HEK293 (cell line): ENCODE measurements around the gene DAND5.

ENCODE experiments used
- AEBP2 ChIP-seq: fragments of 450-650 bp; formaldehyde crosslinking; IDR thresholded peaks from 2 replicates; pipeline ENCODE4 v1.5.1; 2016; ENCODE audit warnings: missing biosample characterization, missing genetic modification characterization, borderline replicate concordance
- HOXC10 ChIP-seq: sonication (generic); formaldehyde crosslinking; IDR thresholded peaks from 2 replicates; pipeline ENCODE4 v1.8.1; 2023; ENCODE audit warnings: mild to moderate bottlenecking, missing genetic modification reagents
- HOXD13 ChIP-seq: sonication (generic); formaldehyde crosslinking; IDR thresholded peaks from 2 replicates; pipeline ENCODE4 v1.8.0; 2022; ENCODE audit warnings: missing genetic modification reagents, borderline replicate concordance
- KLF1 ChIP-seq: fragments of 450-650 bp; formaldehyde crosslinking; IDR thresholded peaks from 2 replicates; pipeline ENCODE4 v1.5.1; 2016; ENCODE audit warnings: missing biosample characterization, missing genetic modification characterization
- KLF16 ChIP-seq: fragments of 450-650 bp; formaldehyde crosslinking; IDR thresholded peaks from 2 replicates; pipeline ENCODE4 v1.5.1; 2017; ENCODE audit warnings: missing biosample characterization, missing genetic modification characterization
- MEIS1 ChIP-seq: sonication (generic); formaldehyde crosslinking; IDR thresholded peaks from 2 replicates; pipeline ENCODE4 v1.8.1; 2022; ENCODE audit warnings: missing genetic modification reagents, mild to moderate bottlenecking, borderline replicate concordance
- OSR2 ChIP-seq: fragments of 450-650 bp; formaldehyde crosslinking; IDR thresholded peaks from 2 replicates; pipeline ENCODE4 v1.5.1; 2016; ENCODE audit warnings: missing biosample characterization, missing genetic modification characterization
- PRDM2 ChIP-seq: fragments of 450-650 bp; formaldehyde crosslinking; IDR thresholded peaks from 2 replicates; pipeline ENCODE4 v1.5.1; 2016; ENCODE audit warnings: missing biosample characterization, missing genetic modification characterization, borderline replicate concordance
- REPIN1 ChIP-seq: fragments of 450-650 bp; formaldehyde crosslinking; IDR thresholded peaks from 2 replicates; pipeline ENCODE4 v1.5.1; 2017; ENCODE audit warnings: missing biosample characterization, missing genetic modification characterization, low read depth
- SCRT2 ChIP-seq: fragments of 450-650 bp; formaldehyde crosslinking; IDR thresholded peaks from 2 replicates; pipeline ENCODE4 v1.5.1; 2016; ENCODE audit warnings: missing biosample characterization, missing genetic modification characterization
- ZFP3 ChIP-seq: fragments of 450-650 bp; formaldehyde crosslinking; IDR thresholded peaks from 2 replicates; pipeline ENCODE4 v1.5.1; 2016; ENCODE audit warnings: low read depth, missing biosample characterization, missing genetic modification characterization
- ZFP41 ChIP-seq: fragments of 450-650 bp; formaldehyde crosslinking; IDR thresholded peaks from 2 replicates; pipeline ENCODE4 v1.5.1; 2016; ENCODE audit warnings: missing biosample characterization, missing genetic modification characterization, borderline replicate concordance
- ZNF114 ChIP-seq: fragments of 450-650 bp; formaldehyde crosslinking; IDR thresholded peaks from 2 replicates; pipeline ENCODE4 v1.5.0; 2017; ENCODE audit warnings: missing biosample characterization, missing genetic modification characterization
- ZNF169 ChIP-seq: fragments of 450-650 bp; formaldehyde crosslinking; IDR thresholded peaks from 2 replicates; pipeline ENCODE4 v1.5.1; 2016; ENCODE audit warnings: missing biosample characterization, missing genetic modification characterization
- ZNF202 ChIP-seq: fragments of 450-650 bp; formaldehyde crosslinking; IDR thresholded peaks from 2 replicates; pipeline ENCODE4 v1.5.1; 2016; ENCODE audit warnings: missing biosample characterization, missing genetic modification characterization, borderline replicate concordance
- ZNF214 ChIP-seq: fragments of 450-650 bp; formaldehyde crosslinking; IDR thresholded peaks from 2 replicates; pipeline ENCODE4 v1.5.1; 2017; ENCODE audit warnings: missing biosample characterization, mild to moderate bottlenecking, missing genetic modification characterization, borderline replicate concordance
- ZNF223 ChIP-seq: fragments of 450-650 bp; formaldehyde crosslinking; IDR thresholded peaks from 2 replicates; pipeline ENCODE4 v1.5.1; 2016; ENCODE audit warnings: missing biosample characterization, missing genetic modification characterization
- ZNF354C ChIP-seq: fragments of 450-650 bp; formaldehyde crosslinking; IDR thresholded peaks from 2 replicates; pipeline ENCODE4 v1.5.1; 2016; ENCODE audit warnings: missing biosample characterization, missing genetic modification characterization, low read depth, borderline replicate concordance
- ZNF423 ChIP-seq: fragments of 450-650 bp; formaldehyde crosslinking; IDR thresholded peaks from 2 replicates; pipeline ENCODE4 v1.5.1; 2016; ENCODE audit warnings: missing biosample characterization, missing genetic modification characterization
- ZNF426 ChIP-seq: fragments of 450-650 bp; formaldehyde crosslinking; IDR thresholded peaks from 2 replicates; pipeline ENCODE4 v1.5.1; 2017; ENCODE audit warnings: missing biosample characterization, missing genetic modification characterization, mild to moderate bottlenecking, inconsistent platforms, moderate library complexity
- ZNF521 ChIP-seq: fragments of 450-650 bp; formaldehyde crosslinking; IDR thresholded peaks from 2 replicates; pipeline ENCODE4 v1.5.1; 2017; ENCODE audit warnings: missing biosample characterization, mild to moderate bottlenecking, missing genetic modification characterization
- ZNF530 ChIP-seq: fragments of 450-650 bp; formaldehyde crosslinking; IDR thresholded peaks from 2 replicates; pipeline ENCODE4 v1.5.1; 2016; ENCODE audit warnings: low read depth, missing biosample characterization, missing genetic modification characterization
- ZNF548 ChIP-seq: fragments of 450-650 bp; formaldehyde crosslinking; IDR thresholded peaks from 2 replicates; pipeline ENCODE4 v1.5.1; 2016; ENCODE audit warnings: missing biosample characterization, missing genetic modification characterization
- ZNF561 ChIP-seq: fragments of 450-650 bp; IDR thresholded peaks from 2 replicates; pipeline ENCODE4 v1.5.1; 2018; ENCODE audit warnings: missing biosample characterization, missing genetic modification characterization, borderline replicate concordance
- ZNF670 ChIP-seq: fragments of 450-650 bp; formaldehyde crosslinking; IDR thresholded peaks from 2 replicates; pipeline ENCODE4 v1.5.1; 2016; ENCODE audit warnings: missing biosample characterization, missing genetic modification characterization, low read depth
- ZNF677 ChIP-seq: fragments of 450-650 bp; IDR thresholded peaks from 2 replicates; pipeline ENCODE4 v1.5.0; 2018; ENCODE audit warnings: missing biosample characterization, mild to moderate bottlenecking, missing genetic modification characterization, moderate library complexity
- ZNF747 ChIP-seq: fragments of 450-650 bp; formaldehyde crosslinking; IDR thresholded peaks from 2 replicates; pipeline ENCODE4 v1.5.1; 2016; ENCODE audit warnings: missing biosample characterization, missing genetic modification characterization
- ZNF768 ChIP-seq: fragments of 450-650 bp; formaldehyde crosslinking; IDR thresholded peaks from 2 replicates; pipeline ENCODE4 v1.5.1; 2018; ENCODE audit warnings: missing biosample characterization, mild to moderate bottlenecking, missing genetic modification characterization
- ZNF843 ChIP-seq: fragments of 450-650 bp; formaldehyde crosslinking; IDR thresholded peaks from 2 replicates; pipeline ENCODE4 v1.5.1; 2016; ENCODE audit warnings: missing biosample characterization, missing genetic modification characterization
- ZSCAN23 ChIP-seq: fragments of 450-650 bp; formaldehyde crosslinking; IDR thresholded peaks from 2 replicates; pipeline ENCODE4 v1.5.1; 2016; ENCODE audit warnings: missing biosample characterization, missing genetic modification characterization
- TF ChIP-seq, protein P1 (sequence below): fragments of 450-650 bp; formaldehyde crosslinking; IDR thresholded peaks from 2 replicates; pipeline ENCODE4 v1.5.1; 2016; ENCODE audit warnings: missing biosample characterization, missing genetic modification characterization
- TF ChIP-seq, protein P2 (sequence below): fragments of 450-650 bp; formaldehyde crosslinking; IDR thresholded peaks from 2 replicates; pipeline ENCODE4 v1.5.1; 2016; ENCODE audit warnings: missing biosample characterization, missing genetic modification characterization

The DAND5 gene

DNA sequence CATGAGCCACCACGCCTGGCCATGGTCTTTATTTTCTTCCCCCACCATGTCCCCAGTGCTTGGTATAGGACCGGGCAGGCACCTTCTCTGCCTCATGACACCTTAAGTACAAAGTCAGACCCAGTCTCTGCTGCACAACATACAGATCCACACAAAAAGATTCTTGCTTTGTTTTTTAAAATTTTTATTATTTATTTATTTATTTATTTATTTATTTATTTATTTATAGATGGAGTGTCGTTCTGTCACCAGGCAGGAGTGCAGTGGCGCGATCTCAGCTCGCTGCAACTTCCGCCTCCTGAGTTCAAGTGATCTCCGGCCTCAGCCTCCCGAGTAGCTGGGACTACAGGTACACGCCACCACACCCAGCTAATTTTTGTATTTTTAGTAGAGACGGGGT is 23.4 kb downstream of the DAND5 start (continued):
- no peak for TF ChIP-seq PRDM2
- TF ChIP-seq KLF16 = no peak
- TF ChIP-seq ZNF530 (tag by site-specific recombination) = 0 out of 2 replicates have a peak, but pooled peaks have one; percentile 22
- no peak for TF ChIP-seq ZNF169 (tag by site-specific recombination)
- no peak for TF ChIP-seq ZNF843 (tag by site-specific recombination)
- TF ChIP-seq ZSCAN23 (tag by site-specific recombination) = no peak
- peak; percentile 78; the same call in 1 of the 2 replicates for TF ChIP-seq ZNF202
- no peak for TF ChIP-seq ZNF670 (tag by site-specific recombination)
- 0 out of 2 replicates have a peak, but pooled peaks have one; percentile 50 for TF ChIP-seq ZNF354C (tag by site-specific recombination)
- TF ChIP-seq ZFP3 (tag by site-specific recombination) = no peak
- no peak for TF ChIP-seq ZNF548 (tag by site-specific recombination)
- no peak for TF ChIP-seq HOXC10 (CRISPR knock-in tag)
- no peak for TF ChIP-seq SCRT2 (tag by site-specific recombination)
- no peak for TF ChIP-seq ZNF677 (tag by site-specific recombination)
- no peak for TF ChIP-seq MEIS1 (CRISPR knock-in tag)
- TF ChIP-seq ZNF426 (tag by site-specific recombination) = peak; percentile 93
- TF ChIP-seq ZNF768 (tag by site-specific recombination) = no peak
- TF ChIP-seq AEBP2 (tag by site-specific recombination) = no peak
- TF ChIP-seq ZNF747 (tag by site-specific recombination) = no peak
- TF ChIP-seq KLF1 (tag by site-specific recombination) = no peak
- no peak for TF ChIP-seq HOXD13 (CRISPR knock-in tag)
- TF ChIP-seq OSR2 (tag by site-specific recombination) = no peak
- no peak for TF ChIP-seq ZNF561 (tag by site-specific recombination)
- TF ChIP-seq, protein P1, sequence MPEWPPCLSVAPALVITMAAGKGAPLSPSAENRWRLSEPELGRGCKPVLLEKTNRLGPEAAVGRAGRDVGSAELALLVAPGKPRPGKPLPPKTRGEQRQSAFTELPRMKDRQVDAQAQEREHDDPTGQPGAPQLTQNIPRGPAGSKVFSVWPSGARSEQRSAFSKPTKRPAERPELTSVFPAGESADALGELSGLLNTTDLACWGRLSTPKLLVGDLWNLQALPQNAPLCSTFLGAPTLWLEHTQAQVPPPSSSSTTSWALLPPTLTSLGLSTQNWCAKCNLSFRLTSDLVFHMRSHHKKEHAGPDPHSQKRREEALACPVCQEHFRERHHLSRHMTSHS = no peak
- TF ChIP-seq ZNF223 (tag by site-specific recombination) = no peak
- TF ChIP-seq ZFP41 (tag by site-specific recombination) = no peak
- no peak for TF ChIP-seq ZNF521 (tag by site-specific recombination)
- TF ChIP-seq ZNF423 (tag by site-specific recombination) = no peak
- TF ChIP-seq ZNF214 (tag by site-specific recombination) = no peak; the same call in 1 of the 2 replicates
- no peak for TF ChIP-seq REPIN1 (tag by site-specific recombination)
- TF ChIP-seq ZNF114 = no peak
- TF ChIP-seq, protein P2, sequence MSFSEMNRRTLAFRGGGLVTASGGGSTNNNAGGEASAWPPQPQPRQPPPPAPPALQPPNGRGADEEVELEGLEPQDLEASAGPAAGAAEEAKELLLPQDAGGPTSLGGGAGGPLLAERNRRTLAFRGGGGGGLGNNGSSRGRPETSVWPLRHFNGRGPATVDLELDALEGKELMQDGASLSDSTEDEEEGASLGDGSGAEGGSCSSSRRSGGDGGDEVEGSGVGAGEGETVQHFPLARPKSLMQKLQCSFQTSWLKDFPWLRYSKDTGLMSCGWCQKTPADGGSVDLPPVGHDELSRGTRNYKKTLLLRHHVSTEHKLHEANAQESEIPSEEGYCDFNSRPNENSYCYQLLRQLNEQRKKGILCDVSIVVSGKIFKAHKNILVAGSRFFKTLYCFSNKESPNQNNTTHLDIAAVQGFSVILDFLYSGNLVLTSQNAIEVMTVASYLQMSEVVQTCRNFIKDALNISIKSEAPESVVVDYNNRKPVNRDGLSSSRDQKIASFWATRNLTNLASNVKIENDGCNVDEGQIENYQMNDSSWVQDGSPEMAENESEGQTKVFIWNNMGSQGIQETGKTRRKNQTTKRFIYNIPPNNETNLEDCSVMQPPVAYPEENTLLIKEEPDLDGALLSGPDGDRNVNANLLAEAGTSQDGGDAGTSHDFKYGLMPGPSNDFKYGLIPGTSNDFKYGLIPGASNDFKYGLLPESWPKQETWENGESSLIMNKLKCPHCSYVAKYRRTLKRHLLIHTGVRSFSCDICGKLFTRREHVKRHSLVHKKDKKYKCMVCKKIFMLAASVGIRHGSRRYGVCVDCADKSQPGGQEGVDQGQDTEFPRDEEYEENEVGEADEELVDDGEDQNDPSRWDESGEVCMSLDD (tag by site-specific recombination) = no peak
